Measurements from ENCODE around the gene MRPL34.

MRPL34 gene

DNA sequence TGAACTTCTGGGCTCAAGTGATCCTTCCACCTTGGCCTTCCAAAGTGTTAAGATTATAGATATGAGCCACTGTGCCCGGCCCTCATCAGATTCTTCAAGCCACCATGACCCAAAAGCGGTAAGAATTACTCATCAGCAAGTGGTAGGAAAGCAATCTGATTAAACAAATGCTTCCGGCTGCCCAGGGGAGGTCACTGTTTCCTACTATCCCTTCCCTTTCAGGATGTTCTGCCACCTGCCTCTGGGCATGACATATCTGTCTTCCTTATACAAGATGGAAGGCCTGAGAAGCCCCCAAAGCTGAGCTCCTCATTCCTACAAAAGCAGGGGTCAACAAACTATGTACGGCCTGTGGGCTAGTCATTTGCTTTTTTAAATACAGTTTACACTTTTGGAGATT is 9.4 kb upstream of the MRPL34 start:
- peak; percentile 26 for DNase-seq (ENCODE audit: low read depth)
- no peak overlapping the region for H3K4me3 ChIP-seq (ENCODE audit: low read length)
- TF ChIP-seq, protein P1, sequence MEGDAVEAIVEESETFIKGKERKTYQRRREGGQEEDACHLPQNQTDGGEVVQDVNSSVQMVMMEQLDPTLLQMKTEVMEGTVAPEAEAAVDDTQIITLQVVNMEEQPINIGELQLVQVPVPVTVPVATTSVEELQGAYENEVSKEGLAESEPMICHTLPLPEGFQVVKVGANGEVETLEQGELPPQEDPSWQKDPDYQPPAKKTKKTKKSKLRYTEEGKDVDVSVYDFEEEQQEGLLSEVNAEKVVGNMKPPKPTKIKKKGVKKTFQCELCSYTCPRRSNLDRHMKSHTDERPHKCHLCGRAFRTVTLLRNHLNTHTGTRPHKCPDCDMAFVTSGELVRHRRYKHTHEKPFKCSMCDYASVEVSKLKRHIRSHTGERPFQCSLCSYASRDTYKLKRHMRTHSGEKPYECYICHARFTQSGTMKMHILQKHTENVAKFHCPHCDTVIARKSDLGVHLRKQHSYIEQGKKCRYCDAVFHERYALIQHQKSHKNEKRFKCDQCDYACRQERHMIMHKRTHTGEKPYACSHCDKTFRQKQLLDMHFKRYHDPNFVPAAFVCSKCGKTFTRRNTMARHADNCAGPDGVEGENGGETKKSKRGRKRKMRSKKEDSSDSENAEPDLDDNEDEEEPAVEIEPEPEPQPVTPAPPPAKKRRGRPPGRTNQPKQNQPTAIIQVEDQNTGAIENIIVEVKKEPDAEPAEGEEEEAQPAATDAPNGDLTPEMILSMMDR (conservative IDR thresholded peaks at IDR 0.05; ENCODE audit: low read length): peak; percentile 14; the same call in 1 of the 2 replicates

DNA sequence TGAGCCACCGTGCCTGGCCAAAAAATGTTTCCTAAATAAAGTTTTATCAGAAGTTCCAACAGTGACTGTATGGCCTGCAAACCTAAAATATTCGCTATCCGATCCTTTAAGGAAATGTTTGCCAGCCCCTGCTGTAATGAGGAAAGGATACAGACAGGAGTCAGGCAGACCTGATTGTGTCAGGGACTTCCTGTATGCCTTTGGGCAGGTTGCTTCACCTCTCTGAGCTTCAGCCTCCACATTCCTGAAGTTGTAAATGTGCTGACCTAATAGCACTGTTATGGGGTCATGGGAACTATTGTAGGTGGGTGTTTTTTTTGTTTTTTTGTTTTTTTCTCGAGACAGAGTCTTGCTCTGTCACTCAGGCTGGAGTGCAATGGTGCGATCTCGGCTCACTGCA is 8.7 kb upstream of the MRPL34 start:
- TF ChIP-seq, protein P1 (conservative IDR thresholded peaks at IDR 0.05; ENCODE audit: low read length): no peak
- DNase-seq (ENCODE audit: low read depth): no peak
- no peak overlapping the region for H3K4me3 ChIP-seq (ENCODE audit: low read length)

DNA sequence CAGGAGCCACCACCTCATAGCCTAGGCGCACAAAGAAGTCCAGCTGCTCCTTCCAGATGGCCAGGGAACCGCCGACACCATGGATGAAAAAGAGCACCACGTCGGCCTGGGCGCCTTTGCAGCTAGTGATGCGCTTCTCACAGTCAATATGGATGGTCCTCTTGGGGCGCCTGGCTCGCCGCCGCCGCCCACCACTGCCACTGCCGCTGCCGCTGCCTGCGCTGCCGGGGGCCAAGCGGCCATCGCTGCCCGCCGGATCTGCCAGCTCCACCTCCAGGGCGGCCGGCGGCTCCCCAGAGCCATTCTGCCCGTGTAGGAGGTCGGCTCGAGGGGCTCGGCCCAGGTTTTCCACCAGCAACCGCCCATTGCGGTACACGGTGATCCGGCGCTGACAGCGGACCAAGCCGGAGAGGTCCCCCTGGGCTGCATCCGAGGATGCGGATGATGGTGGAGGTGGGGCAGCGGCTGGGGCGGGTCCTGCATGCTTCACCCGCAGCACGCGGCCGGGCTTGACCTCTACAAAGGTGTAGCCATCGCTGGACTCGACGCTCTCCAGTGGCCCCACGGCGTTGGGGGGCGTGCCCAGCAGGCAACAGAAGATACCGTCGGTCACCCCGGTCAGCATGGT is 4.6 kb upstream of the MRPL34 start:
- TF ChIP-seq, protein P1 (conservative IDR thresholded peaks at IDR 0.05; ENCODE audit: low read length): no peak
- no peak for DNase-seq (ENCODE audit: low read depth)
- H3K4me3 ChIP-seq (ENCODE audit: low read length): no peak overlapping the region

DNA sequence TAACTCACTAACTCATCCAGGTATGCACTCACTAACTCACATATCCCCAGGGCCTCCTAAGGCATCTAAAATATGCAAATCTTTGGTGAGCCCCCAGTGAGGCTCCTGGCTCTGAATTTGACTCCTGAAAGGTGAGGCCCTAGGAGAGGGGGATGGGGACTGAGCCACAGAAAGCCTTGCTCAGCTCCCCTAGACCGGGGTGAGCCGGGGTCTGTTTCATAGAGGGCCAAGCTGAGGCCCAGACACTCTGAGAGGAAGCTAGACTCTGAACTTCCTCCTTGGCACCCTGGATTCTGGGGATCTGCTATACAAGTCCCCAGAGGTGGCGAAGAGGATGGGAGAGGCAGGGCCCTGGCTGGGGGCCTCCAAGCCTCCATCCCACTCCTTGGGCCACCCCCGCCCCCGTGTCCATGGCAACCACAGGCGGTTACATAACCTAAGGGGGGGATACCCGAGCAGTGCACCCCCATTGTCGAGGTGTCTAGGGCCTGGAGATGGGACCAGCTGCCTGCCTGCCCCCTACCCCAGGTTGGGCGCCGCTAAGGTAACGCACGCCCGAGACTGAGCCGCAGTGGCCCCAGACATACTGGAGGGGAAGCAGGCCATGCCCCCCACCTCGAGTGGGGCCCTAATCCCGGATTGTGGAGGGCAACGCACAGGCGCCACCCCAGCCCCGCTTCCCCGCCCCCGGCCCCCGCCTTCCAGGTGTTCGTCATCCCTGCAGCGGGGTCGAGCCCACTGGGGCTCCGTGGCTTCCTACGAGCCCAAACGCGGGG is 3.1 kb upstream of the MRPL34 start:
- no peak for DNase-seq (ENCODE audit: low read depth)
- TF ChIP-seq, protein P1 (conservative IDR thresholded peaks at IDR 0.05; ENCODE audit: low read length): no peak
- H3K4me3 ChIP-seq (ENCODE audit: low read length): peak overlapping the region; percentile 71

DNA sequence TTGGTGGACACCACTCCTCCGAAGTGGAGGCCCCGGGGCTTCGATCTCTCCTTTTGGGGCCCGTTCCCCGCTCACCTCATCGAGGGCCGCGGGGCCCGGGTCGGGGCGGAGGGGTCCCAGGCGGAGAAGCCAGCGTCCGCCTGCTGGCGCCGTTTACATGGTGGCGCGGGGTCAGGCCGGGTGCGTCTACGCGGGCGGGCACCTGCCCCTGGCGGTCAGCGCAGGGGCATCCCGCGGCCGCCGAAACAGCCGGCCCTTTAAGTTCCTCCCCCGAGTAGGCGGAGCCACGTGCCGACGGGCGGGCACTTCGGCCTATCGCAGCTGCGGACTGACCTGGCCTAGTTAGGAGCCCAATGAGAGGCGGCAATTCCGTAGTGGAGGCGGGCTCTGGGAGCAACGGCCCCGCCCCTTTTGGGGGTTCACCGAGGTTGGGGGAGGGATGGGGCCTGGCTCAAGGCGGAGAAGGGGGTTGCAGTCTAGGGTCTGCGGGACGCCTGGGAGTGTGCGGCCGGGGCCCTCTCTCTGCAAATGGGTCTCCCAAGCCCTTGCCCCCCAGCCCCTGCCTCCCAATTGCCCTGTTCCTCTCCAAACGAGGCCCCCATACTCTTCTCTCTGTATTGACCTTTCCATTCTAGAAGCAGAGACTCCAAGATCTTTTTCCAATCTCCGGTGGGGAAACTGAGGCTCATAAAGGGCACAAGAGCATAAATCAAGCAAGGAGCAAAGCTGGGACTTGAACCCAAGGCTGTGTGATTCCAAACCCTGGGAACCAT is 2.3 kb upstream of the MRPL34 start, which contains the start of gene ABHD8:
TSS of gene ABHD8 (minus strand) at position 259 of the 773 bp plus-strand sequence. CDS start 1,809 bp downstream, outside the sequence.
- H3K4me3 ChIP-seq (ENCODE audit: low read length): peak within 1 kb of the TSS; percentile 71
- DNase-seq (ENCODE audit: low read depth): peak; percentile 94
- TF ChIP-seq, protein P1 (conservative IDR thresholded peaks at IDR 0.05; ENCODE audit: low read length): peak; percentile 38

DNA sequence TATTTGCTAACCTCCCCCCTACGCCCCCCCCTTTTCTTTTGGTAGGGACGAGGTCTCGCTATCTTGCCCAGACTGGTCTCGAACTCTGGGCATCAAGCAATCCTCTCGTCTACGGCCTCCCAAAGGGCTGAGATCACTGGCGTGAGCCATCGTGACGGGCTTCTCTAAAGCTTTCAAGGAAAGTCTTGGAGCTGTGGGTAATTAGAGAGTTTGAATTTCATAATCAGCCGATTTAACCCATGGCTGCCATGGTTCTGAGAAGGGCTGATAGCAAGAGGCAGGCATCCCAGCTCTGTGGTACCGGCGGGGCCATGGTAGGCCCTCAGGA is 1.8 kb upstream of the MRPL34 start:
- no peak overlapping the region for H3K4me3 ChIP-seq (ENCODE audit: low read length)
- TF ChIP-seq, protein P1 (conservative IDR thresholded peaks at IDR 0.05; ENCODE audit: low read length): no peak
- DNase-seq (ENCODE audit: low read depth): peak; percentile 40
